Uterus (tissue), 2 donors: ENCODE results near the gene SEL1L.

Source experiments
- POLR2A ChIP-seq, 2 donors: fragments of 450-650 bp; IDR thresholded peaks; one replicate each; pipeline ENCODE4 v1.6.1; 2016; ENCODE audit warnings: antibody characterized with exemption in 2 of 2, mild to moderate bottlenecking in 1 of 2, moderate library complexity in 1 of 2
- TF ChIP-seq, protein P1 (sequence below), 4 experiments: fragments of 200-600 bp in 2 of 4; fragments of 450-650 bp in 2 of 4; sonication (generic) in 2 of 4; IDR thresholded peaks; one replicate each; pipeline ENCODE4 v1.5.1; 2016 to 2019; ENCODE audit warnings: antibody characterized with exemption in 4 of 4, mild to moderate bottlenecking in 2 of 4, moderate library complexity in 1 of 4

DNA sequence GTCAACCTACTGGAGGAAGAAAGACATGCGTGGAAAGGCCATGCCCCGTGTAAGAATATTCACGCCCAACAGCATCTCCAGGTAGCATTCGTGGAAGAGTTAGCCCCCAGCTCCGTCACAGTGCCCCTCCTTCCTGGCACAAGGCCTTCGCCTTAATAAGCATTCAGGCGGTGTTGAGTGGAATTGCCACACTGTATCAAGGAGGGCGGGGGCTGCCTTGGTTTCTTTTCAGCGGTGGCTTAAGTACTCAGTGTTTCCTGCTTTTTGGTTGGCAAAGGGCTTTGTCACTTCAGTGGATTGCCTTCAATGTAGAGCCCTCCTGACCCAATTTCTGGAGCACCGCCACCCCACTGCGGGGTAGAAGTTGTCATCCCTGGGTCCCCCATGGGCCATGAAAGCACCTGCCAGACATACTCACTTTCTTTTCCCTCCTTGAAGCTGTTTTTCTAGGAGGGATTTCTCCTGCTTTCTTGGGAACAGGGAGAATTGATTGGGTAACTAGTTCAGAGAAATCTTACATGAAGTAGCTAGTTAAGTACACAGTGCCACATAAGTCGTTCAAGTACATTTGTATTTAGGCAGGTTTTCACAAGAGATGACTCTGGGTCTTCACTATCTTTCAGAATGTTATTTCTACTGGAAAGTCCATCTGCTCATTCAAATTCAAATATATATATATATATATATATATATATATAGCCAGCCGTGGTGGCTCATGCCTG is 68.0 kb downstream of the SEL1L start:
- no peak for TF ChIP-seq POLR2A (IDR thresholded peaks at IDR 0.05)
- TF ChIP-seq, protein P1, sequence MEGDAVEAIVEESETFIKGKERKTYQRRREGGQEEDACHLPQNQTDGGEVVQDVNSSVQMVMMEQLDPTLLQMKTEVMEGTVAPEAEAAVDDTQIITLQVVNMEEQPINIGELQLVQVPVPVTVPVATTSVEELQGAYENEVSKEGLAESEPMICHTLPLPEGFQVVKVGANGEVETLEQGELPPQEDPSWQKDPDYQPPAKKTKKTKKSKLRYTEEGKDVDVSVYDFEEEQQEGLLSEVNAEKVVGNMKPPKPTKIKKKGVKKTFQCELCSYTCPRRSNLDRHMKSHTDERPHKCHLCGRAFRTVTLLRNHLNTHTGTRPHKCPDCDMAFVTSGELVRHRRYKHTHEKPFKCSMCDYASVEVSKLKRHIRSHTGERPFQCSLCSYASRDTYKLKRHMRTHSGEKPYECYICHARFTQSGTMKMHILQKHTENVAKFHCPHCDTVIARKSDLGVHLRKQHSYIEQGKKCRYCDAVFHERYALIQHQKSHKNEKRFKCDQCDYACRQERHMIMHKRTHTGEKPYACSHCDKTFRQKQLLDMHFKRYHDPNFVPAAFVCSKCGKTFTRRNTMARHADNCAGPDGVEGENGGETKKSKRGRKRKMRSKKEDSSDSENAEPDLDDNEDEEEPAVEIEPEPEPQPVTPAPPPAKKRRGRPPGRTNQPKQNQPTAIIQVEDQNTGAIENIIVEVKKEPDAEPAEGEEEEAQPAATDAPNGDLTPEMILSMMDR (IDR thresholded peaks at IDR 0.05), result no peak
